Testis (tissue), 2 donors: Measurements from ENCODE around the gene TEX11.

Source experiments
- POLR2A ChIP-seq: fragments of 450-650 bp; IDR thresholded peaks from one replicate; pipeline ENCODE4 v1.6.1; 2017; ENCODE audit warnings: antibody characterized with exemption, mild to moderate bottlenecking, moderate library complexity
- TF ChIP-seq, protein P1 (sequence below), 3 experiments: fragments of 450-650 bp in 2 of 3; fragments of 200-600 bp in 1 of 3; sonication (generic) in 1 of 3; IDR thresholded peaks; one replicate each; pipeline ENCODE4 v1.5.1; 2016 to 2019; ENCODE audit warnings: antibody characterized with exemption in 3 of 3, mild to moderate bottlenecking in 2 of 3, moderate library complexity in 1 of 3

DNA sequence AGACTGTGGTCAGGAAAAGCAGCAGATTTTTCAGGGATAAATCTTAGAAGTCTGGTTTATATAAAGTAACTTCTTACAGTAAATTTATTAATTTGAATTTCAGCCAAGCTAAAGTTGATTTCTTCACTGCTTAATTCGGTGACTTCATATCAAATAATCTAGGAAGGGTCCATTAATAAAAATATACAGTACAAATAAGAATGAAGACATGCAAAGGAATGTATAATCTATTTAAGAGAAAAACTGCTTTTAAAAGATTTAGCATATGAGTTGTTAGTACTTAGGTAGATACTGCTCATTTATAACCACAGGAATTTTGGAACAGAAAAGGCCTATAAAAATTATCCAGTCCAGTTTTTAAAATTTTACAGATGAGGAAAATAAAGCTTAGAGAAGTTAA lies 286.8 kb downstream of the TEX11 start:
- TF ChIP-seq, protein P1, sequence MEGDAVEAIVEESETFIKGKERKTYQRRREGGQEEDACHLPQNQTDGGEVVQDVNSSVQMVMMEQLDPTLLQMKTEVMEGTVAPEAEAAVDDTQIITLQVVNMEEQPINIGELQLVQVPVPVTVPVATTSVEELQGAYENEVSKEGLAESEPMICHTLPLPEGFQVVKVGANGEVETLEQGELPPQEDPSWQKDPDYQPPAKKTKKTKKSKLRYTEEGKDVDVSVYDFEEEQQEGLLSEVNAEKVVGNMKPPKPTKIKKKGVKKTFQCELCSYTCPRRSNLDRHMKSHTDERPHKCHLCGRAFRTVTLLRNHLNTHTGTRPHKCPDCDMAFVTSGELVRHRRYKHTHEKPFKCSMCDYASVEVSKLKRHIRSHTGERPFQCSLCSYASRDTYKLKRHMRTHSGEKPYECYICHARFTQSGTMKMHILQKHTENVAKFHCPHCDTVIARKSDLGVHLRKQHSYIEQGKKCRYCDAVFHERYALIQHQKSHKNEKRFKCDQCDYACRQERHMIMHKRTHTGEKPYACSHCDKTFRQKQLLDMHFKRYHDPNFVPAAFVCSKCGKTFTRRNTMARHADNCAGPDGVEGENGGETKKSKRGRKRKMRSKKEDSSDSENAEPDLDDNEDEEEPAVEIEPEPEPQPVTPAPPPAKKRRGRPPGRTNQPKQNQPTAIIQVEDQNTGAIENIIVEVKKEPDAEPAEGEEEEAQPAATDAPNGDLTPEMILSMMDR (IDR thresholded peaks at IDR 0.05): no peak
- TF ChIP-seq POLR2A: no peak
